ENCODE results near the gene PCSK9.

Gene PCSK9

DNA sequence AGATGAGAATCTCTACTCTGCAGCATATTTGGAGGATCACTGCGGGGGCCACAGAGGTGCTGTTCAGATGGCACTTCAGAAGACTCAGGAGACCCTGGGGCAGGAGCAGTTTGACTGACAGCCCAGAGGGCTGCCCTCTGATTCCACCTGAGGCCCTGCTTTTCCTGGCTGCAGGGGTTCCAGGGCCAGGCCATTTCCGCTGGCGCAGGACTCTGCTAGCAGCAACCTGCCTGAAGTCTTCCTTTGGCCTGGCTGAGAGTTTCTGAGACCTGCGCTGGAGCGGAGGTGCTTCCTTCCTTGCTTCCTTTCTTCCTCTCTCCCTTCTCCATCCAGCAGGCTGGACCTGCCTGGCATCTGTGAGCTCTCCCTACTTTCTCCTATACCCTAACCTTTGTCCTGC lies 11.8 kb downstream of the PCSK9 start:
- TF ChIP-seq EGR1 (IDR thresholded peaks at IDR 0.05) (no peak), RAD21 (IDR thresholded peaks at IDR 0.05; ENCODE audit: low read depth) (no peak), CREB1 (IDR thresholded peaks at IDR 0.05; ENCODE audit: low read depth) (no peak), TEAD4 (IDR thresholded peaks at IDR 0.05) (no peak)
- TF ChIP-seq, protein P1, sequence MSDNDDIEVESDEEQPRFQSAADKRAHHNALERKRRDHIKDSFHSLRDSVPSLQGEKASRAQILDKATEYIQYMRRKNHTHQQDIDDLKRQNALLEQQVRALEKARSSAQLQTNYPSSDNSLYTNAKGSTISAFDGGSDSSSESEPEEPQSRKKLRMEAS (IDR thresholded peaks at IDR 0.05) = no peak

DNA sequence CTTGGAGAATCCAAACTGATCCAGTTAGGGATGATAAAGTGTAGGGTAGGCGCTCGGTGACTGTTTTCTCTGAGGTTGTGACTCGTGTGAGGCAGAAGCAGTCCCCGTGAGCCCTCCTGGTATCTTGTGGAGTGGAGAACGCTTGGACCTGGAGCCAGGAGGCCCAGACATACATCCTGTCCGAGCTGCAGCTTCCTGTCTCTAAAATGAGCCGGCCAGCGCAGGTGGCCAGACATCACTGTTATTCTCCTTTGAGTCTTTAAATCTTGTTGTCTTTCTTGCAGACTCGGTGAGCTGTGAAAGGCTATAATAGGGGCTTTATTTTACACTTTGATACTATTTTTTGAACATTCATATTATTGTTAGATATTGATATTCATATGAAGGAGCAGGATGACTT lies 12.3 kb downstream of the PCSK9 start:
- TF ChIP-seq YY1 (IDR thresholded peaks at IDR 0.05; ENCODE audit: low read depth) (no peak), TEAD4 (IDR thresholded peaks at IDR 0.05) (no peak), TCF12 (IDR thresholded peaks at IDR 0.05; ENCODE audit: low read depth) (no peak), CEBPB (IDR thresholded peaks at IDR 0.05) (no peak), EGR1 (IDR thresholded peaks at IDR 0.05) (no peak), TAF1 (IDR thresholded peaks at IDR 0.05; ENCODE audit: low read depth) (no peak), EP300 (IDR thresholded peaks at IDR 0.05; ENCODE audit: borderline replicate concordance) (no peak), RAD21 (IDR thresholded peaks at IDR 0.05; ENCODE audit: low read depth) (no peak), FOXM1 (IDR thresholded peaks at IDR 0.05; ENCODE audit: borderline replicate concordance, low read depth) (no peak), CREB1 (IDR thresholded peaks at IDR 0.05; ENCODE audit: low read depth) (no peak), ZBTB7A (IDR thresholded peaks at IDR 0.05; ENCODE audit: low read depth) (no peak), NFIC (IDR thresholded peaks at IDR 0.05) (no peak)
- TF ChIP-seq, protein P1 (IDR thresholded peaks at IDR 0.05) = no peak
- TF ChIP-seq, protein P2, sequence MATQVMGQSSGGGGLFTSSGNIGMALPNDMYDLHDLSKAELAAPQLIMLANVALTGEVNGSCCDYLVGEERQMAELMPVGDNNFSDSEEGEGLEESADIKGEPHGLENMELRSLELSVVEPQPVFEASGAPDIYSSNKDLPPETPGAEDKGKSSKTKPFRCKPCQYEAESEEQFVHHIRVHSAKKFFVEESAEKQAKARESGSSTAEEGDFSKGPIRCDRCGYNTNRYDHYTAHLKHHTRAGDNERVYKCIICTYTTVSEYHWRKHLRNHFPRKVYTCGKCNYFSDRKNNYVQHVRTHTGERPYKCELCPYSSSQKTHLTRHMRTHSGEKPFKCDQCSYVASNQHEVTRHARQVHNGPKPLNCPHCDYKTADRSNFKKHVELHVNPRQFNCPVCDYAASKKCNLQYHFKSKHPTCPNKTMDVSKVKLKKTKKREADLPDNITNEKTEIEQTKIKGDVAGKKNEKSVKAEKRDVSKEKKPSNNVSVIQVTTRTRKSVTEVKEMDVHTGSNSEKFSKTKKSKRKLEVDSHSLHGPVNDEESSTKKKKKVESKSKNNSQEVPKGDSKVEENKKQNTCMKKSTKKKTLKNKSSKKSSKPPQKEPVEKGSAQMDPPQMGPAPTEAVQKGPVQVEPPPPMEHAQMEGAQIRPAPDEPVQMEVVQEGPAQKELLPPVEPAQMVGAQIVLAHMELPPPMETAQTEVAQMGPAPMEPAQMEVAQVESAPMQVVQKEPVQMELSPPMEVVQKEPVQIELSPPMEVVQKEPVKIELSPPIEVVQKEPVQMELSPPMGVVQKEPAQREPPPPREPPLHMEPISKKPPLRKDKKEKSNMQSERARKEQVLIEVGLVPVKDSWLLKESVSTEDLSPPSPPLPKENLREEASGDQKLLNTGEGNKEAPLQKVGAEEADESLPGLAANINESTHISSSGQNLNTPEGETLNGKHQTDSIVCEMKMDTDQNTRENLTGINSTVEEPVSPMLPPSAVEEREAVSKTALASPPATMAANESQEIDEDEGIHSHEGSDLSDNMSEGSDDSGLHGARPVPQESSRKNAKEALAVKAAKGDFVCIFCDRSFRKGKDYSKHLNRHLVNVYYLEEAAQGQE (IDR thresholded peaks at IDR 0.05; ENCODE audit: low read depth) = no peak
- TF ChIP-seq, protein P3, sequence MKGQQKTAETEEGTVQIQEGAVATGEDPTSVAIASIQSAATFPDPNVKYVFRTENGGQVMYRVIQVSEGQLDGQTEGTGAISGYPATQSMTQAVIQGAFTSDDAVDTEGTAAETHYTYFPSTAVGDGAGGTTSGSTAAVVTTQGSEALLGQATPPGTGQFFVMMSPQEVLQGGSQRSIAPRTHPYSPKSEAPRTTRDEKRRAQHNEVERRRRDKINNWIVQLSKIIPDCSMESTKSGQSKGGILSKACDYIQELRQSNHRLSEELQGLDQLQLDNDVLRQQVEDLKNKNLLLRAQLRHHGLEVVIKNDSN (IDR thresholded peaks at IDR 0.05) = no peak

DNA sequence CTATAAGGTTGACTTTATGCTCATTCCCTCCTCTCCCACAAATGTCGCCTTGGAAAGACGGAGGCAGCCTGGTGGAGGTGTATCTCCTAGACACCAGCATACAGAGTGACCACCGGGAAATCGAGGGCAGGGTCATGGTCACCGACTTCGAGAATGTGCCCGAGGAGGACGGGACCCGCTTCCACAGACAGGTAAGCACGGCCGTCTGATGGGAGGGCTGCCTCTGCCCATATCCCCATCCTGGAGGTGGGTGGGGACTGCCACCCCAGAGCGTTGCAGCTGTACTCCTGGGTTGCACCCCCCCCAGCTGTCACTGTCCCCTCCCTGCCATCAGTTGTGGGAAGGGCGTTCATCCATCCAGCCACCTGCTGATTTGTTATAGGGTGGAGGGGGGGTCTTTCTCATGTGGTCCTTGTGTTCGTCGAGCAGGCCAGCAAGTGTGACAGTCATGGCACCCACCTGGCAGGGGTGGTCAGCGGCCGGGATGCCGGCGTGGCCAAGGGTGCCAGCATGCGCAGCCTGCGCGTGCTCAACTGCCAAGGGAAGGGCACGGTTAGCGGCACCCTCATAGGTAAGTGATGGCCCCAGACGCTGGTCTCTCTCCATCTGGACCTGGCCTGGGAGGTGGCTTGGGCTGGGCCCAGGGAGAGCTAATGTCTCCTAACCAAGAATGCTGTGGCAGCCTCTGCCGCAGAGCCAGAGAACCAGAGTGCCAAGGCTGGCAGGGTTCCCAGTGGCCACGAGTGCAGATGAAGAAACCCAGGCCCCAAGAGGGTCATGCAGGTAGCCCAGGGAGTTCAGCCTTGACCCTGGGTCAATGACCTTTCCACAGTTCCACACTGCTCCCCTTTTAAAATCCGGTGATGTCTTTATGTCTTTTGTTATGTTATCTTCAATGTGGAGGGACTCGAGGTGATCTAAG lies 13.1 kb downstream of the PCSK9 start:
- TF ChIP-seq CREB1 (IDR thresholded peaks at IDR 0.05; ENCODE audit: low read depth) (no peak), EGR1 (IDR thresholded peaks at IDR 0.05) (no peak), EP300 (IDR thresholded peaks at IDR 0.05; ENCODE audit: borderline replicate concordance) (no peak), TCF12 (IDR thresholded peaks at IDR 0.05; ENCODE audit: low read depth) (no peak), CEBPB (IDR thresholded peaks at IDR 0.05) (no peak), TEAD4 (IDR thresholded peaks at IDR 0.05) (no peak)
- TF ChIP-seq, protein P3 (IDR thresholded peaks at IDR 0.05) = no peak
- TF ChIP-seq, protein P2 (IDR thresholded peaks at IDR 0.05; ENCODE audit: low read depth) = no peak
- TF ChIP-seq, protein P1 (IDR thresholded peaks at IDR 0.05) = no peak

DNA sequence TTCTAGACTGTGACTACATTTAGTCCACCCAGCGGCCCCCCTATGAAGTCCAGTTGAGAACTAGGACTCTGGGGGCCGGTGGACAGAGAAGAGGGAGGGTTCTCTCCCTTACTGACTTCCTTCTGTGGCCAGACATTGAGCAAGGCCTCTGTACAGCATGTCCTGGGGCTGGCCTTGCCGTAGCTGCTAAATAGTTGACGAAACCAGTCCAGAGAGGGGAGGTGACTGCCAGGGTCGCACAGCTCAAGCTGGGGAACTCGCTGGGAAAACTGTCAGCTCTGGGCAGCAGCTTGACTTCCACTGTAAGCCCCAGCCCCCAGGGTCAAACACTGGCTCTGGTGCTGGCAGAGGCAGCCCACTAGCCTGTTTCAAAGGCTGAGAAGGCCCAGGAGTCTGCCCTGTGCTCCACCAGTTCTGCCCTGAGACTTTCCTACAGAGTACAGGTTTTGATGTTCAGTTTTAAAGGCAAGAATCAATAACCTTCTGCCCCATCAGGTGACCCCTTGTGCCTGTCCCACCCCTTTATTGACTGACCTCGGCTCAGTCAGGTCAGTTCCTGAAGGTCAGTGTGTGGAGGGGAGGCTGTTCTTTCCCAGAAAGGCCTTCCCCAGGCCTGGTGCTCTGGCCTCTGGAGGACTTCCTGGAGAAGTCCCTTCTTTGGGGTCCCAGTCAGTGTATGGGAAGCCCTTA lies 14.1 kb downstream of the PCSK9 start:
- no peak for TF ChIP-seq ZBTB7A (IDR thresholded peaks at IDR 0.05; ENCODE audit: low read depth)
- no peak for TF ChIP-seq TAF1 (IDR thresholded peaks at IDR 0.05; ENCODE audit: low read depth)
- TF ChIP-seq TCF12 (IDR thresholded peaks at IDR 0.05; ENCODE audit: low read depth) = no peak
- no peak for TF ChIP-seq CEBPB (IDR thresholded peaks at IDR 0.05)
- TF ChIP-seq CREB1 (IDR thresholded peaks at IDR 0.05; ENCODE audit: low read depth) = no peak
- no peak for TF ChIP-seq FOXM1 (IDR thresholded peaks at IDR 0.05; ENCODE audit: borderline replicate concordance, low read depth)
- TF ChIP-seq, protein P3 (IDR thresholded peaks at IDR 0.05) = no peak
- TF ChIP-seq NFIC (IDR thresholded peaks at IDR 0.05) = no peak

DNA sequence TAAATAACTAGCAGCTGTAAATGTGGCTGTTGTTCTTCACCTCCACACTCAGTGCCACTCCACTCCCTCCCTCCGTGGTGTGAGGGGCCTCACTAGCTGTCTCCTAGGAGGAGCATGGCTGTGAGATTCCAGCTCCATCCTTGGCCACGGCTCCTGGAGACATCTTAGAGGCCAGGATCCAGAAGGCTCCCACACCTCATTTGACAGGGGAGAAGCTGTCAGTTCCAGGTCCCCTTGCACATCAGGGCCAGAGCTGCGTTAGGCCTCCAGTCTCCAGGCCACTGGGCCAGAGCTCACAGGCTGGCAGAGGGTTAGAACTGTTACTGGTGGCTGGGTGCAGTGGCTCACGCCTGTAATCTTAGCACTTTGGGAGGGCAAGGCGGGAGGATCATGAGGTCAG lies 15.0 kb downstream of the PCSK9 start:
- TF ChIP-seq EP300 (IDR thresholded peaks at IDR 0.05; ENCODE audit: borderline replicate concordance) (no peak), YY1 (IDR thresholded peaks at IDR 0.05; ENCODE audit: low read depth) (no peak), CREB1 (IDR thresholded peaks at IDR 0.05; ENCODE audit: low read depth) (no peak), CEBPB (IDR thresholded peaks at IDR 0.05) (no peak), FOXM1 (IDR thresholded peaks at IDR 0.05; ENCODE audit: borderline replicate concordance, low read depth) (no peak), NFIC (IDR thresholded peaks at IDR 0.05) (no peak), ZBTB7A (IDR thresholded peaks at IDR 0.05; ENCODE audit: low read depth) (no peak), TCF12 (IDR thresholded peaks at IDR 0.05; ENCODE audit: low read depth) (no peak), RAD21 (IDR thresholded peaks at IDR 0.05; ENCODE audit: low read depth) (no peak)
- TF ChIP-seq, protein P2 (IDR thresholded peaks at IDR 0.05; ENCODE audit: low read depth) = no peak
- TF ChIP-seq, protein P3 (IDR thresholded peaks at IDR 0.05) = no peak
